NCI-H1092 treated with DMSO at 0.1 percent for 48 hours (cell line): Measurements from ENCODE around the gene C13orf46.
"Not testable (repeated sequence)": the region's sequence is repeated elsewhere in the genome, so short reads cannot be mapped to it uniquely, and the experiment has no call there.

Experiments used
- DNase-seq: peaks from one replicate; lab custom pipeline; 2025; lab: John Stamatoyannopoulos, UW

The C13orf46 gene

GRCh38 chr13:113923376-113924063 lies 50.4 kb downstream of the C13orf46 start:
- DNase-seq = no peak

GRCh38 chr13:113922412-113923118 lies 51.3 kb downstream of the C13orf46 start:
- DNase-seq = no peak

- DNase-seq = no peak
Measured at GRCh38 chr13:113921763-113922162, 52.1 kb downstream of the C13orf46 start.

- DNase-seq = no peak
Measured at GRCh38 chr13:113920606-113921286, 53.1 kb downstream of the C13orf46 start.

- DNase-seq = no peak
Measured at GRCh38 chr13:113919761-113920559, 53.9 kb downstream of the C13orf46 start.

GRCh38 chr13:113918981-113919701 lies 54.7 kb downstream of the C13orf46 start:
- no peak for DNase-seq

GRCh38 chr13:113918580-113918979 lies 55.3 kb downstream of the C13orf46 start:
- no peak for DNase-seq

GRCh38 chr13:113917594-113918371 lies 56.1 kb downstream of the C13orf46 start:
- no peak for DNase-seq

- no peak for DNase-seq
Measured at GRCh38 chr13:113917096-113917495, 56.8 kb downstream of the C13orf46 start.

- no peak for DNase-seq
Measured at GRCh38 chr13:113916330-113916815, 57.5 kb downstream of the C13orf46 start.

GRCh38 chr13:113915786-113916329 lies 58.0 kb downstream of the C13orf46 start:
- DNase-seq = no peak

GRCh38 chr13:113915012-113915763 lies 58.7 kb downstream of the C13orf46 start:
- DNase-seq = peak; percentile 41

- DNase-seq = no peak
Measured at GRCh38 chr13:113914333-113915011, 59.4 kb downstream of the C13orf46 start.

- DNase-seq = not testable (repeated sequence)
Measured at GRCh38 chr13:113913838-113914237, 60.0 kb downstream of the C13orf46 start.

GRCh38 chr13:113913408-113913807 lies 60.5 kb downstream of the C13orf46 start:
- not testable (repeated sequence) for DNase-seq

GRCh38 chr13:113912596-113912995 lies 61.3 kb downstream of the C13orf46 start:
- no peak for DNase-seq

GRCh38 chr13:113907635-113908617 lies 66.0 kb downstream of the C13orf46 start:
- peak; percentile 80 for DNase-seq

- DNase-seq = peak; percentile 81
Measured at GRCh38 chr13:113906571-113906970, 67.3 kb downstream of the C13orf46 start.
